AG09319 (cell line): ENCODE results near the gene EBP.

Source experiments
- DNase-seq: peaks from one replicate; pipeline ENCODE4 v3.0.0-alpha.2; 2010; ENCODE audit warnings: low read depth; ENCODE audit errors: extremely low read depth
- CTCF ChIP-seq: IDR thresholded peaks from 2 replicates; pipeline ENCODE4 v1.5.1; 2011; ENCODE audit warnings: low read depth, mild to moderate bottlenecking, inconsistent platforms, low read length, moderate library complexity

The EBP gene

GRCh38 chrX:48521353-48522243 lies at the start of gene EBP:
Gene EBP (plus strand): TSS chrX:48521808. CDS start chrX:48523772, 1,964 bp downstream.
- TF ChIP-seq CTCF, result no peak
- peak; percentile 34 for DNase-seq

- no peak for DNase-seq
- TF ChIP-seq CTCF, result no peak
Measured at GRCh38 chrX:48472225-48472624, 49.4 kb upstream of the EBP start.

GRCh38 chrX:48472851-48473703 lies 48.5 kb upstream of the EBP start:
- TF ChIP-seq CTCF, result no peak
- DNase-seq, result no peak

- DNase-seq, result no peak
- no peak for TF ChIP-seq CTCF
Measured at GRCh38 chrX:48473704-48473990, 48.0 kb upstream of the EBP start.

GRCh38 chrX:48474127-48474526 lies 47.5 kb upstream of the EBP start:
- peak; percentile 23 for TF ChIP-seq CTCF
- no peak for DNase-seq

- TF ChIP-seq CTCF, result no peak
- no peak for DNase-seq
Measured at GRCh38 chrX:48474581-48474980, 47.0 kb upstream of the EBP start.

GRCh38 chrX:48475296-48475695 lies 46.3 kb upstream of the EBP start:
- DNase-seq, result no peak
- no peak for TF ChIP-seq CTCF
